Liver (tissue), 3 donors: Measurements from ENCODE around the gene COL19A1.

ENCODE experiments used
- EGR1 ChIP-seq, 2 donors: IDR thresholded peaks; 2 replicates each; pipeline ENCODE4 v1.6.1; 2016 to 2018; ENCODE audit warnings: antibody characterized with exemption in 2 of 2, low read depth in 2 of 2
- GABPA ChIP-seq, 2 donors: IDR thresholded peaks in 1 of 2; conservative IDR thresholded peaks in 1 of 2; 2 replicates each; pipeline ENCODE4 v1.6.1; 2016; ENCODE audit warnings: antibody characterized with exemption in 2 of 2, mild to moderate bottlenecking in 1 of 2, moderate library complexity in 1 of 2
- SP1 ChIP-seq: IDR thresholded peaks from 2 replicates; pipeline ENCODE4 v1.6.1; 2018; ENCODE audit warnings: antibody characterized with exemption, mild to moderate bottlenecking
- TAF1 ChIP-seq: conservative IDR thresholded peaks from 2 replicates; pipeline ENCODE4 v1.6.1; 2016; ENCODE audit warnings: antibody characterized with exemption, mild to moderate bottlenecking
- TF ChIP-seq, protein P1 (sequence below): fragments of 150-350 bp; IDR thresholded peaks from 2 replicates; pipeline ENCODE4 v1.5.1; 2017; ENCODE audit warnings: improper control_type of control experiment, low read depth, low read length; ENCODE audit not compliant: missing input control
- TF ChIP-seq, protein P2 (sequence below): IDR thresholded peaks from 2 replicates; pipeline ENCODE4 v1.6.1; 2016; ENCODE audit warnings: antibody characterized with exemption, mild to moderate bottlenecking
- donor health status: healthy.
- donor health status: healthy.

GRCh38 chr6:70152786-70153185, 286.4 kb downstream of the COL19A1 start:
- no peak for TF ChIP-seq SP1
- TF ChIP-seq, protein P1, sequence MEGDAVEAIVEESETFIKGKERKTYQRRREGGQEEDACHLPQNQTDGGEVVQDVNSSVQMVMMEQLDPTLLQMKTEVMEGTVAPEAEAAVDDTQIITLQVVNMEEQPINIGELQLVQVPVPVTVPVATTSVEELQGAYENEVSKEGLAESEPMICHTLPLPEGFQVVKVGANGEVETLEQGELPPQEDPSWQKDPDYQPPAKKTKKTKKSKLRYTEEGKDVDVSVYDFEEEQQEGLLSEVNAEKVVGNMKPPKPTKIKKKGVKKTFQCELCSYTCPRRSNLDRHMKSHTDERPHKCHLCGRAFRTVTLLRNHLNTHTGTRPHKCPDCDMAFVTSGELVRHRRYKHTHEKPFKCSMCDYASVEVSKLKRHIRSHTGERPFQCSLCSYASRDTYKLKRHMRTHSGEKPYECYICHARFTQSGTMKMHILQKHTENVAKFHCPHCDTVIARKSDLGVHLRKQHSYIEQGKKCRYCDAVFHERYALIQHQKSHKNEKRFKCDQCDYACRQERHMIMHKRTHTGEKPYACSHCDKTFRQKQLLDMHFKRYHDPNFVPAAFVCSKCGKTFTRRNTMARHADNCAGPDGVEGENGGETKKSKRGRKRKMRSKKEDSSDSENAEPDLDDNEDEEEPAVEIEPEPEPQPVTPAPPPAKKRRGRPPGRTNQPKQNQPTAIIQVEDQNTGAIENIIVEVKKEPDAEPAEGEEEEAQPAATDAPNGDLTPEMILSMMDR, result no peak
- no peak for TF ChIP-seq GABPA (IDR thresholded peaks at IDR 0.05 in 1 of 2, conservative IDR thresholded peaks at IDR 0.05 in 1 of 2)
- TF ChIP-seq EGR1 (IDR thresholded peaks at IDR 0.05; ENCODE audit: low read depth in 2 of 2), result no peak
- TF ChIP-seq TAF1, result no peak
- TF ChIP-seq, protein P2, sequence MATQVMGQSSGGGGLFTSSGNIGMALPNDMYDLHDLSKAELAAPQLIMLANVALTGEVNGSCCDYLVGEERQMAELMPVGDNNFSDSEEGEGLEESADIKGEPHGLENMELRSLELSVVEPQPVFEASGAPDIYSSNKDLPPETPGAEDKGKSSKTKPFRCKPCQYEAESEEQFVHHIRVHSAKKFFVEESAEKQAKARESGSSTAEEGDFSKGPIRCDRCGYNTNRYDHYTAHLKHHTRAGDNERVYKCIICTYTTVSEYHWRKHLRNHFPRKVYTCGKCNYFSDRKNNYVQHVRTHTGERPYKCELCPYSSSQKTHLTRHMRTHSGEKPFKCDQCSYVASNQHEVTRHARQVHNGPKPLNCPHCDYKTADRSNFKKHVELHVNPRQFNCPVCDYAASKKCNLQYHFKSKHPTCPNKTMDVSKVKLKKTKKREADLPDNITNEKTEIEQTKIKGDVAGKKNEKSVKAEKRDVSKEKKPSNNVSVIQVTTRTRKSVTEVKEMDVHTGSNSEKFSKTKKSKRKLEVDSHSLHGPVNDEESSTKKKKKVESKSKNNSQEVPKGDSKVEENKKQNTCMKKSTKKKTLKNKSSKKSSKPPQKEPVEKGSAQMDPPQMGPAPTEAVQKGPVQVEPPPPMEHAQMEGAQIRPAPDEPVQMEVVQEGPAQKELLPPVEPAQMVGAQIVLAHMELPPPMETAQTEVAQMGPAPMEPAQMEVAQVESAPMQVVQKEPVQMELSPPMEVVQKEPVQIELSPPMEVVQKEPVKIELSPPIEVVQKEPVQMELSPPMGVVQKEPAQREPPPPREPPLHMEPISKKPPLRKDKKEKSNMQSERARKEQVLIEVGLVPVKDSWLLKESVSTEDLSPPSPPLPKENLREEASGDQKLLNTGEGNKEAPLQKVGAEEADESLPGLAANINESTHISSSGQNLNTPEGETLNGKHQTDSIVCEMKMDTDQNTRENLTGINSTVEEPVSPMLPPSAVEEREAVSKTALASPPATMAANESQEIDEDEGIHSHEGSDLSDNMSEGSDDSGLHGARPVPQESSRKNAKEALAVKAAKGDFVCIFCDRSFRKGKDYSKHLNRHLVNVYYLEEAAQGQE, result no peak
